HCT116 (cell line): ENCODE data around the gene GPT2. TPM values are rescaled to one million over a fixed set of nuclear protein-coding genes. Genes with fewer than 3 reads are reported as not detected.

Experiments
- ATAC-seq: fragments of 200-7000 bp; cut with Tn5 transposase; 2 replicates; pipeline ENCODE4 v1.9.1; 2020; ENCODE audit warnings: mild to moderate bottlenecking, moderate library complexity
- BruUV-seq: library from RNA; stranded (reverse); fragments of 400-500 nt; replicated peaks from 2 replicates; lab custom pipeline; 2021; lab: Mats Ljungman, UMichigan
- CTCF ChIA-PET: fragments of 300-600 bp; sonication (Branson Sonifier 250); formaldehyde crosslinking; loops from one replicate; lab custom pipeline; 2021; ENCODE audit warnings: antibody characterized with exemption; lab: Charles Lee
- POLR2A ChIA-PET: fragments of 300-600, 350-600 bp; sonication (Branson Sonifier 250); formaldehyde crosslinking; loops from one replicate; lab custom pipeline; 2021; ENCODE audit warnings: antibody characterized with exemption; lab: Charles Lee
- RAD21 ChIA-PET, 2 experiments: fragments of 300-600 bp; sonication (Branson Sonifier 250); formaldehyde crosslinking; loops; one replicate each; lab custom pipeline; 2023; ENCODE audit warnings: low total read pairs in 2 of 2; ENCODE audit not compliant: uncharacterized antibody in 2 of 2, unreplicated experiment in 2 of 2, low non-redundant PET in 1 of 2; lab: Charles Lee
- DNase-seq: peaks from one replicate; pipeline ENCODE4 v3.0.0-alpha.2; 2010; ENCODE audit warnings: low read depth, low spot score
- H2AFZ ChIP-seq: fragments of 200-600 bp; shearing (Covaris generic), sonication (generic); 2 replicates; pipeline ENCODE4 v1.6.1; 2017; ENCODE audit warnings: low read depth, mixed run types, mixed read lengths, antibody characterized with exemption, low read length; ENCODE audit not compliant: poor library complexity, severe bottlenecking
- H3K27ac ChIP-seq: 2 replicates; pipeline ENCODE4 v1.5.1; 2012; ENCODE audit warnings: low read depth, low read length
- H3K27me3 ChIP-seq: fragments of 200-600 bp; sonication (generic); 2 replicates; pipeline ENCODE4 v1.6.1; 2016; ENCODE audit warnings: mixed run types, low read length, mixed read lengths; ENCODE audit not compliant: insufficient read depth
- H3K36me3 ChIP-seq, 2 experiments: fragments of 200-500 bp in 1 of 2; fragments of 200-600 bp in 1 of 2; sonication (Bioruptor generic) in 1 of 2; sonication (generic) in 1 of 2; 2 replicates each; pipeline versions ENCODE4 v1.5.1 to v1.6.1; 2014 to 2016; ENCODE audit warnings: low read length in 2 of 2, inconsistent platforms in 1 of 2, mixed read lengths in 1 of 2, mixed run types in 1 of 2; ENCODE audit not compliant: insufficient read depth in 2 of 2, control insufficient read depth in 1 of 2
- H3K4me1 ChIP-seq, 2 experiments: fragments of 200-600 bp in 1 of 2; sonication (generic) in 1 of 2; 2 replicates each; pipeline versions ENCODE4 v1.5.1 to v1.6.1; 2012 to 2017; ENCODE audit warnings: low read length in 2 of 2, inconsistent platforms in 1 of 2, mild to moderate bottlenecking in 1 of 2, mixed read lengths in 1 of 2, mixed run types in 1 of 2, moderate library complexity in 1 of 2; ENCODE audit not compliant: insufficient read depth in 2 of 2, control insufficient read depth in 1 of 2
- H3K4me2 ChIP-seq: fragments of 200-600 bp; sonication (generic); 2 replicates; pipeline ENCODE4 v1.6.1; 2017; ENCODE audit warnings: mixed run types, low read length, mixed read lengths
- H3K4me3 ChIP-seq, 2 experiments: fragments of 200-600 bp in 1 of 2; sonication (generic) in 1 of 2; replicated peaks in 1 of 2; 2 replicates each; pipeline ENCODE4 v1.5.1; 2011 to 2016; ENCODE audit warnings: low read length in 2 of 2, control low read depth in 1 of 2, low read depth in 1 of 2, mild to moderate bottlenecking in 1 of 2, mixed read lengths in 1 of 2, mixed run types in 1 of 2
- H3K79me2 ChIP-seq: fragments of 200-600 bp; sonication (generic); 2 replicates; pipeline ENCODE4 v1.6.1; 2017; ENCODE audit warnings: mild to moderate bottlenecking, mixed run types, low read length, moderate library complexity, mixed read lengths; ENCODE audit not compliant: insufficient read depth
- H3K9ac ChIP-seq: fragments of 200-600 bp; sonication (generic); 2 replicates; pipeline ENCODE4 v1.6.1; 2016; ENCODE audit warnings: low read length, mixed read lengths
- H3K9me2 ChIP-seq: fragments of 200-600 bp; sonication (generic), shearing (Covaris generic); 2 replicates; pipeline ENCODE4 v1.6.1; 2017; ENCODE audit warnings: mixed run types, mild to moderate bottlenecking, moderate library complexity; ENCODE audit not compliant: insufficient read depth
- H3K9me3 ChIP-seq, 2 experiments: fragments of 200-500 bp in 1 of 2; fragments of 200-600 bp in 1 of 2; sonication (Bioruptor generic) in 1 of 2; sonication (generic) in 1 of 2; 2 replicates each; pipeline ENCODE4 v1.6.1; 2014 to 2017; ENCODE audit warnings: low read length in 2 of 2, mixed read lengths in 2 of 2, inconsistent platforms in 1 of 2, low read depth in 1 of 2, mild to moderate bottlenecking in 1 of 2, mixed run types in 1 of 2, moderate library complexity in 1 of 2; ENCODE audit not compliant: control insufficient read depth in 1 of 2, insufficient read depth in 1 of 2
- H4K20me1 ChIP-seq: fragments of 200-600 bp; sonication (generic), shearing (Covaris generic); 2 replicates; pipeline ENCODE4 v1.6.1; 2017; ENCODE audit warnings: mixed run types, mild to moderate bottlenecking, moderate library complexity; ENCODE audit not compliant: insufficient read depth
- ATF3 ChIP-seq: IDR thresholded peaks from 2 replicates; pipeline ENCODE4 v1.6.1; 2012
- CBX3 ChIP-seq: IDR thresholded peaks from 2 replicates; pipeline ENCODE4 v1.6.1; 2012; ENCODE audit warnings: low read depth
- CEBPB ChIP-seq: IDR thresholded peaks from 2 replicates; pipeline ENCODE4 v1.6.1; 2012; ENCODE audit warnings: low read depth
- CTCF ChIP-seq, 3 experiments: fragments of 200-600 bp in 1 of 3; sonication (generic) in 1 of 3; IDR thresholded peaks in 2 of 3; conservative IDR thresholded peaks in 1 of 3; 2 replicates each; pipeline ENCODE4 v1.5.1; 2012 to 2017; ENCODE audit warnings: low read depth in 2 of 3, low read length in 2 of 3, antibody characterized with exemption in 1 of 3, borderline replicate concordance in 1 of 3, control low read depth in 1 of 3, mild to moderate bottlenecking in 1 of 3, mixed read lengths in 1 of 3, mixed run types in 1 of 3, moderate library complexity in 1 of 3; ENCODE audit not compliant: insufficient read depth in 1 of 3
- FOSL1 ChIP-seq: IDR thresholded peaks from 2 replicates; pipeline ENCODE4 v1.6.1; 2012; ENCODE audit warnings: low read depth
- POLR2A ChIP-seq: IDR thresholded peaks from 2 replicates; pipeline ENCODE4 v1.7.0; 2011; ENCODE audit warnings: borderline replicate concordance; ENCODE audit not compliant: insufficient read depth, insufficient read length; ENCODE audit errors: extremely low read depth
- POLR2AphosphoS5 ChIP-seq: IDR thresholded peaks from 2 replicates; pipeline ENCODE4 v1.6.1; 2011; ENCODE audit warnings: mild to moderate bottlenecking, low read depth, low read length, moderate library complexity
- RAD21 ChIP-seq: IDR thresholded peaks from 2 replicates; pipeline ENCODE4 v1.6.1; 2012; ENCODE audit warnings: low read depth, mild to moderate bottlenecking
- REST ChIP-seq: IDR thresholded peaks from 2 replicates; pipeline ENCODE4 v1.6.1; 2012; ENCODE audit warnings: low read depth
- SIN3A ChIP-seq: IDR thresholded peaks from 2 replicates; pipeline ENCODE4 v1.6.1; 2012; ENCODE audit warnings: low read depth
- ZBTB33 ChIP-seq: IDR thresholded peaks from 2 replicates; pipeline ENCODE4 v1.6.1; 2011; ENCODE audit warnings: mild to moderate bottlenecking, low read length, moderate library complexity; ENCODE audit not compliant: insufficient replicate concordance; ENCODE audit errors: extremely low read depth
- ZNF274 ChIP-seq: fragments of 200-500 bp; sonication (Bioruptor generic); IDR thresholded peaks from 2 replicates; pipeline ENCODE4 v1.6.1; 2014; ENCODE audit warnings: mild to moderate bottlenecking, low read depth, low read length, inconsistent platforms
- intact Hi-C: fragments of 100-400 bp; cut with micrococcal nuclease; formaldehyde crosslinking; loops from 2 replicates; pipeline ENCODE4 v1.10.0; 2022
- total RNA-seq: library from RNA; stranded (reverse); gene quantifications from one replicate; pipeline ENCODE4 v1.2.1, GENCODE V29; 2021; ENCODE audit not compliant: unreplicated experiment

Gene GPT2
- total RNA-seq, 1 experiment from 2014 or later: 50.6 TPM

GRCh38 chr16:46873201-46873600 is 11.0 kb upstream of the GPT2 start:
- no peaks in the 10 kb centered on the region for H3K9me3 ChIP-seq
- H3K9me2 ChIP-seq: no peaks in the 10 kb centered on the region
- POLR2A ChIA-PET: no interaction called here
- H3K79me2 ChIP-seq: no peaks in the 10 kb centered on the region
- no peaks in the 10 kb centered on the region for H4K20me1 ChIP-seq
- H2AFZ ChIP-seq: no peak overlapping the region
- H3K4me1 ChIP-seq: no peaks in the 10 kb centered on the region
- no peak for TF ChIP-seq POLR2AphosphoS5
- TF ChIP-seq FOSL1: no peak
- no peak for TF ChIP-seq ATF3
- TF ChIP-seq RAD21: no peak
- no peak for TF ChIP-seq ZNF274
- no peak for TF ChIP-seq CEBPB
- TF ChIP-seq SIN3A: no peak
- TF ChIP-seq CBX3: no peak
- no peak for TF ChIP-seq REST
- no peak for TF ChIP-seq ZBTB33
- TF ChIP-seq POLR2A: no peak
- TF ChIP-seq CTCF (IDR thresholded peaks at IDR 0.05 in 2 of 3, conservative IDR thresholded peaks at IDR 0.05 in 1 of 3; ENCODE audit: borderline replicate concordance in 1 of 3, insufficient read depth in 1 of 3, low read depth in 2 of 3, low read length in 2 of 3): no peak
- H3K27me3 ChIP-seq: no peaks in the 10 kb centered on the region
- CTCF ChIA-PET: interaction anchor here (1.7 kb wide), 1 partner anchor 11 kb away, joined by 4 read pairs; the partner anchor contains the start of gene GPT2
- no TSS peak for BruUV-seq
- H3K4me2 ChIP-seq: no peak overlapping the region
- RAD21 ChIA-PET: no interaction called here
- H3K36me3 ChIP-seq: no peaks in the 10 kb centered on the region
- DNase-seq: no peak
- ATAC-seq: no peak
- no peak overlapping the region for H3K9ac ChIP-seq
- no peak overlapping the region for H3K4me3 ChIP-seq
- H3K27ac ChIP-seq: no peak overlapping the region
- intact Hi-C loops: no loop called here
